HG03575 (cell line): Measurements from ENCODE around the gene PMPCA.

Experiments
- ATAC-seq: cut with Tn5 transposase; IDR thresholded peaks from one replicate; pipeline ENCODE4 v1.9.1; 2021; ENCODE audit not compliant: unreplicated experiment, insufficient number of reproducible peaks, low FRiP score; ENCODE audit errors: extremely low read depth

The PMPCA gene

GRCh38 chr9:136429683-136430491, 19.4 kb downstream of the PMPCA start:
- ATAC-seq = no peak

- ATAC-seq = no peak
Observed at GRCh38 chr9:136430588-136431234, 20.3 kb downstream of the PMPCA start.

GRCh38 chr9:136431782-136432350, 21.4 kb downstream of the PMPCA start:
- no peak for ATAC-seq

- no peak for ATAC-seq
Observed at GRCh38 chr9:136432591-136432990, 22.1 kb downstream of the PMPCA start.

GRCh38 chr9:136433043-136433715, 22.7 kb downstream of the PMPCA start:
- no peak for ATAC-seq

GRCh38 chr9:136433849-136434579, 23.6 kb downstream of the PMPCA start:
- ATAC-seq = no peak

- ATAC-seq = no peak
Observed at GRCh38 chr9:136434580-136435169, 24.2 kb downstream of the PMPCA start.

GRCh38 chr9:136436055-136436634, 25.7 kb downstream of the PMPCA start:
- ATAC-seq = no peak

- ATAC-seq = no peak
Observed at GRCh38 chr9:136437430-136437829, 27.0 kb downstream of the PMPCA start.

GRCh38 chr9:136437839-136438547, 27.5 kb downstream of the PMPCA start:
- ATAC-seq = no peak

- ATAC-seq = no peak
Observed at GRCh38 chr9:136438548-136439480, 28.4 kb downstream of the PMPCA start.

- ATAC-seq = no peak
Observed at GRCh38 chr9:136439481-136440408, 29.3 kb downstream of the PMPCA start, which contains the start of gene INPP5E. Gene INPP5E (minus strand): TSS chr9:136439845. CDS start chr9:136439419, 426 bp downstream.

- ATAC-seq = no peak
Observed at GRCh38 chr9:136441191-136441680, 30.8 kb downstream of the PMPCA start.

- no peak for ATAC-seq
Observed at GRCh38 chr9:136441681-136442245, 31.3 kb downstream of the PMPCA start.

GRCh38 chr9:136442265-136442664, 31.8 kb downstream of the PMPCA start:
- no peak for ATAC-seq
